SK-N-SH treated with all-trans-retinoic acid at 6 μM for 48 hours (cell line): ENCODE measurements around the gene OR5C1.

Source experiments
- ATAC-seq: fragments of 200-7000 bp; cut with Tn5 transposase; 3 replicates; pipeline ENCODE4 v1.9.1; 2020; ENCODE audit warnings: mild to moderate bottlenecking, moderate library complexity
- ARNTL ChIP-seq: fragments of 450-650 bp; formaldehyde crosslinking; IDR thresholded peaks from 2 replicates; pipeline ENCODE4 v1.5.0; 2020; ENCODE audit warnings: low read depth, mild to moderate bottlenecking, moderate library complexity, borderline replicate concordance
- BACH2 ChIP-seq: fragments of 250-450 bp; sonication (Bioruptor Pico); IDR thresholded peaks from 2 replicates; pipeline ENCODE4 v1.9.0; 2021; ENCODE audit warnings: mild to moderate bottlenecking, borderline replicate concordance
- CREB5 ChIP-seq: fragments of 250-450 bp; sonication (Bioruptor Pico); IDR thresholded peaks from 2 replicates; pipeline ENCODE4 v1.5.1; 2020; ENCODE audit warnings: low read depth, mild to moderate bottlenecking, moderate library complexity
- CSDC2 ChIP-seq: fragments of 250-450 bp; sonication (Bioruptor Pico); IDR thresholded peaks from 2 replicates; pipeline ENCODE4 v1.5.0; 2020; ENCODE audit warnings: mild to moderate bottlenecking, moderate library complexity
- CSRNP3 ChIP-seq: fragments of 250-450 bp; sonication (Bioruptor Pico); IDR thresholded peaks from 2 replicates; pipeline ENCODE4 v1.5.1; 2021; ENCODE audit warnings: mild to moderate bottlenecking, moderate library complexity
- ESRRG ChIP-seq: fragments of 250-450 bp; sonication (Bioruptor Pico); IDR thresholded peaks from 2 replicates; pipeline ENCODE4 v1.6.1; 2021; ENCODE audit warnings: mild to moderate bottlenecking
- GLIS3 ChIP-seq: fragments of 250-450 bp; sonication (Bioruptor Pico); IDR thresholded peaks from 2 replicates; pipeline ENCODE4 v1.5.0; 2020; ENCODE audit warnings: mild to moderate bottlenecking, moderate library complexity
- ISL1 ChIP-seq: fragments of 250-450 bp; sonication (Bioruptor Pico); IDR thresholded peaks from 2 replicates; pipeline ENCODE4 v2.1.2; 2022; ENCODE audit warnings: mild to moderate bottlenecking, moderate library complexity
- OSR1 ChIP-seq: fragments of 250-450 bp; sonication (Bioruptor Pico); IDR thresholded peaks from 2 replicates; pipeline ENCODE4 v1.8.0; 2022; ENCODE audit warnings: moderate library complexity, mild to moderate bottlenecking, inconsistent platforms
- PATZ1 ChIP-seq: fragments of 250-450 bp; sonication (Bioruptor Pico); IDR thresholded peaks from 2 replicates; pipeline ENCODE4 v1.8.0; 2020; ENCODE audit warnings: mild to moderate bottlenecking, moderate library complexity, borderline replicate concordance
- POU6F1 ChIP-seq: fragments of 250-450 bp; sonication (Bioruptor Pico); IDR thresholded peaks from 2 replicates; pipeline ENCODE4 v1.8.0; 2021; ENCODE audit warnings: low read depth, mild to moderate bottlenecking, moderate library complexity, borderline replicate concordance
- PPARA ChIP-seq: fragments of 250-450 bp; sonication (Bioruptor Pico); IDR thresholded peaks from 2 replicates; pipeline ENCODE4 v1.5.0; 2020; ENCODE audit warnings: mild to moderate bottlenecking, borderline replicate concordance
- RARB ChIP-seq: fragments of 250-450 bp; sonication (Bioruptor Pico); IDR thresholded peaks from 2 replicates; pipeline ENCODE4 v1.8.0; 2021; ENCODE audit warnings: mild to moderate bottlenecking, moderate library complexity
- SNAI2 ChIP-seq: fragments of 250-450 bp; sonication (Bioruptor Pico); IDR thresholded peaks from 2 replicates; pipeline ENCODE4 v1.5.0; 2020; ENCODE audit warnings: mild to moderate bottlenecking, moderate library complexity
- TCF4 ChIP-seq: fragments of 250-450 bp; sonication (Bioruptor Pico); IDR thresholded peaks from 2 replicates; pipeline ENCODE4 v1.8.0; 2021; ENCODE audit warnings: mild to moderate bottlenecking, moderate library complexity, borderline replicate concordance
- TOX ChIP-seq: fragments of 250-450 bp; sonication (Bioruptor Pico); IDR thresholded peaks from 2 replicates; pipeline ENCODE4 v1.8.0; 2021; ENCODE audit warnings: mild to moderate bottlenecking, moderate library complexity, borderline replicate concordance
- TSHZ2 ChIP-seq: fragments of 250-450 bp; sonication (Bioruptor Pico); IDR thresholded peaks from 2 replicates; pipeline ENCODE4 v1.5.0; 2020; ENCODE audit warnings: mild to moderate bottlenecking, moderate library complexity
- ZC3H10 ChIP-seq: fragments of 250-450 bp; sonication (Bioruptor Pico); IDR thresholded peaks from 2 replicates; pipeline ENCODE4 v1.5.1; 2021; ENCODE audit warnings: mild to moderate bottlenecking, moderate library complexity
- ZFP30 ChIP-seq: fragments of 450-650 bp; formaldehyde crosslinking; IDR thresholded peaks from 2 replicates; pipeline ENCODE4 v1.5.0; 2022; ENCODE audit warnings: mild to moderate bottlenecking, moderate library complexity
- ZNF565 ChIP-seq: fragments of 450-650 bp; formaldehyde crosslinking; conservative IDR thresholded peaks from 2 replicates; pipeline ENCODE4 v1.5.0; 2020; ENCODE audit warnings: low read depth, mild to moderate bottlenecking, moderate library complexity
- ZNF70 ChIP-seq: fragments of 450-650 bp; formaldehyde crosslinking; IDR thresholded peaks from 2 replicates; pipeline ENCODE4 v1.5.0; 2020; ENCODE audit warnings: mild to moderate bottlenecking, moderate library complexity
- ZNF8 ChIP-seq: fragments of 450-650 bp; formaldehyde crosslinking; IDR thresholded peaks from 2 replicates; pipeline ENCODE4 v1.5.0; 2020; ENCODE audit warnings: mild to moderate bottlenecking, moderate library complexity

Gene OR5C1

GRCh38 chr9:122821278-122821943 is 32.7 kb downstream of the OR5C1 start:
- TF ChIP-seq GLIS3 (CRISPR knock-in tag) (no peak), CSDC2 (CRISPR knock-in tag) (no peak), ZNF8 (CRISPR knock-in tag) (no peak), ZNF70 (CRISPR knock-in tag) (no peak), ESRRG (CRISPR knock-in tag) (no peak), BACH2 (no peak), PATZ1 (no peak), RARB (CRISPR knock-in tag) (no peak), ARNTL (CRISPR knock-in tag) (no peak), ZFP30 (CRISPR knock-in tag) (no peak), ZNF565 (CRISPR knock-in tag) (no peak), SNAI2 (CRISPR knock-in tag) (no peak), CREB5 (CRISPR knock-in tag) (no peak), CSRNP3 (no peak), PPARA (CRISPR knock-in tag) (no peak), ZC3H10 (no peak), POU6F1 (CRISPR knock-in tag) (no peak), TCF4 (CRISPR knock-in tag) (no peak)
- ATAC-seq = no peak

- no peak for ATAC-seq
- TF ChIP-seq ZFP30 (CRISPR knock-in tag) (no peak), ZNF8 (CRISPR knock-in tag) (no peak)
Measured at GRCh38 chr9:122822056-122822455, 33.3 kb downstream of the OR5C1 start.

- ATAC-seq = no peak
- TF ChIP-seq TSHZ2 (CRISPR knock-in tag) (no peak), OSR1 (CRISPR knock-in tag) (no peak), ZNF8 (CRISPR knock-in tag) (no peak), ZNF565 (CRISPR knock-in tag) (no peak), CREB5 (CRISPR knock-in tag) (no peak), ESRRG (CRISPR knock-in tag) (no peak), PATZ1 (no peak), TOX (CRISPR knock-in tag) (no peak), CSRNP3 (no peak), CSDC2 (CRISPR knock-in tag) (no peak), POU6F1 (CRISPR knock-in tag) (no peak), ISL1 (CRISPR knock-in tag) (no peak)
Measured at GRCh38 chr9:122822938-122823337, 34.2 kb downstream of the OR5C1 start.
